ENCODE data around the gene VCP. TPM values are rescaled to one million over a fixed set of nuclear protein-coding genes. Genes with fewer than 3 reads are reported as not detected.

VCP gene
- total and polyA plus RNA-seq, 9 of the 15 experiments (the other 6 are each of a cell fraction or from before 2014, with no cell fraction given), result 7.1 to 257 (median 199) TPM

- no peak for TF ChIP-seq ZNF699 (CRISPR knock-in tag; IDR thresholded peaks at IDR 0.05; ENCODE audit: insufficient replicate concordance)
- TF ChIP-seq ZNF785 (CRISPR knock-in tag; IDR thresholded peaks at IDR 0.05), result no peak
Measured at GRCh38 chr9:35059438-35059837, 13.0 kb downstream of the VCP start (continued).

GRCh38 chr9:35057271-35057620 lies 15.2 kb downstream of the VCP start:
- ChIA-PET POLR2A (interaction anchor here (0.8 to 3.5 kb wide), 3 partner anchors 10 to 14 kb away, joined by 3 to 14 read pairs (median 5); no protein-coding TSS in a partner anchor), CTCF (ENCODE audit: low intra/inter-chr PET ratio) (interaction anchor here (0.6 kb wide), 1 partner anchor 13 kb away, joined by 3 read pairs; no protein-coding TSS in a partner anchor)
- Histone ChIP-seq H3K9me1 (ENCODE audit: control insufficient read depth, insufficient read depth, low read length) (no peaks in the 10 kb centered on the region), H3K79me2 (ENCODE audit: control insufficient read depth, insufficient read depth, low read length) (no peaks in the 10 kb centered on the region), H3K27me3 (ENCODE audit: control insufficient read depth in 2 of 2, insufficient read depth in 2 of 2, low read length in 2 of 2) (no peaks in the 10 kb centered on the region), H3K36me3 (ENCODE audit: control insufficient read depth, insufficient read depth, low read length) (peaks cover 69% of the 10 kb centered on the region), H3K4me3 (no peak overlapping the region), H3K9me3 (replicated peaks; ENCODE audit: control insufficient read depth, insufficient read depth, low read depth, low read length) (no peaks in the 10 kb centered on the region), H4K20me1 (replicated peaks; ENCODE audit: control insufficient read depth, insufficient read depth, low read length) (no peaks in the 10 kb centered on the region), H3K9ac (ENCODE audit: insufficient read depth in 1 of 2, low read depth in 2 of 2, low read length in 2 of 2) (no peak overlapping the region), H3K4me2 (ENCODE audit: insufficient read depth, low read length) (no peak overlapping the region), H3K4me1 (replicated peaks in 1 of 2; ENCODE audit: control insufficient read depth in 2 of 2, insufficient read depth in 2 of 2, low read length in 2 of 2) (no peaks in the 10 kb centered on the region), H3K27ac (ENCODE audit: extremely low read depth, low read depth, low read length) (no peak overlapping the region), H2AFZ (ENCODE audit: low read depth, low read length) (no peak overlapping the region)
- no TSS peak for BruUV-seq (replicated peaks)
- in situ Hi-C loops (cut with MboI) (no loop called here), intact Hi-C loops (cut with micrococcal nuclease) (no loop called here)
- TF ChIP-seq RNF2 (IDR thresholded peaks at IDR 0.05) (no peak), CXXC5 (CRISPR knock-in tag; IDR thresholded peaks at IDR 0.05) (no peak), ZNF695 (CRISPR knock-in tag; IDR thresholded peaks at IDR 0.05) (no peak), ILK (tag; IDR thresholded peaks at IDR 0.05; ENCODE audit: borderline replicate concordance, low read depth) (no peak), WHSC1 (IDR thresholded peaks at IDR 0.05; ENCODE audit: low read length) (no peak), LCOR (CRISPR knock-in tag; IDR thresholded peaks at IDR 0.05) (no peak), MAFG (tag; conservative IDR thresholded peaks at IDR 0.05) (no peak), ZNF436 (CRISPR knock-in tag; IDR thresholded peaks at IDR 0.05) (no peak), NUFIP1 (IDR thresholded peaks at IDR 0.05; ENCODE audit: partially characterized antibody) (no peak), HNRNPK (IDR thresholded peaks at IDR 0.05; ENCODE audit: low read depth, low read length, poor library complexity, severe bottlenecking) (no peak), SRSF1 (IDR thresholded peaks at IDR 0.05; ENCODE audit: low read depth, low read length) (no peak), RNF219 (CRISPR knock-in tag; IDR thresholded peaks at IDR 0.05) (no peak), CBX1 (IDR thresholded peaks at IDR 0.05; ENCODE audit: low read depth) (no peak), ZNF184 (CRISPR knock-in tag; IDR thresholded peaks at IDR 0.05) (no peak), CEBPZ (IDR thresholded peaks at IDR 0.05; ENCODE audit: borderline replicate concordance, low read depth, low read length) (no peak)
- WGBS (ENCODE audit: insufficient coverage, low coverage, missing lambda C conversion rate), result 100% methylated on average over 2 of the region's 8 CpGs
- DNase-seq (ENCODE audit: extremely low read depth in 1 of 4, low spot score in 3 of 4), result no peak
- FAIRE-seq, result no peak
- ATAC-seq, result no peak

Data from K562 (cell line).